Sigmoid colon (tissue), 4 donors: ENCODE measurements around the gene STRIP1.

Experiments used
- CTCF ChIP-seq, 4 experiments: fragments of 450-650 bp in 3 of 4; fragments of 200-600 bp in 1 of 4; IDR thresholded peaks; one replicate each; pipeline ENCODE4 v1.5.1; 2016 to 2019; ENCODE audit warnings: antibody characterized with exemption in 4 of 4, mild to moderate bottlenecking in 3 of 4, moderate library complexity in 2 of 4
- EP300 ChIP-seq, 4 donors: sonication (generic); formaldehyde crosslinking; IDR thresholded peaks; one replicate each; pipeline ENCODE4 v1.6.1; 2017; ENCODE audit warnings: antibody characterized with exemption in 4 of 4
- POLR2A ChIP-seq, 2 donors: fragments of 450-650 bp; IDR thresholded peaks; one replicate each; pipeline ENCODE4 v1.6.1; 2016; ENCODE audit warnings: antibody characterized with exemption in 2 of 2, mild to moderate bottlenecking in 2 of 2, moderate library complexity in 2 of 2
- POLR2AphosphoS5 ChIP-seq, 4 donors: sonication (generic); formaldehyde crosslinking; IDR thresholded peaks; one replicate each; pipeline ENCODE4 v1.6.1; 2017; ENCODE audit warnings: antibody characterized with exemption in 4 of 4

GRCh38 chr1:110007046-110007830, 27.2 kb upstream of the STRIP1 start:
- TF ChIP-seq CTCF (IDR thresholded peaks at IDR 0.05) = no peak
- no peak for TF ChIP-seq EP300 (IDR thresholded peaks at IDR 0.05)
- no peak for TF ChIP-seq POLR2A (IDR thresholded peaks at IDR 0.05)
- no peak for TF ChIP-seq POLR2AphosphoS5 (IDR thresholded peaks at IDR 0.05)
